CD14-positive monocyte (primary cell): Measurements from ENCODE around the gene TMEM132D. TPM values are rescaled to one million over a fixed set of nuclear protein-coding genes. Genes with fewer than 3 reads are reported as not detected.

Experiments
- DNase-seq, 3 donors: peaks; one replicate each; pipeline ENCODE4 v3.0.0-alpha.2; 2011 to 2022
- H2AFZ ChIP-seq: 2 replicates; pipeline ENCODE4 v1.6.0; 2012; ENCODE audit warnings: mild to moderate bottlenecking, low read depth, low read length, inconsistent platforms; ENCODE audit not compliant: insufficient read depth, poor library complexity, severe bottlenecking
- H3K27ac ChIP-seq, 2 donors: 1 replicate in 1 of 2; 2 replicates in 1 of 2; pipeline ENCODE4 v1.5.1; 2012 to 2013; ENCODE audit warnings: low read length in 2 of 2, control low read depth in 1 of 2, inconsistent platforms in 1 of 2, low read depth in 1 of 2, mild to moderate bottlenecking in 1 of 2
- H3K27me3 ChIP-seq, 2 donors: one replicate each; pipeline versions ENCODE4 v1.6.0 to v1.6.1; 2011 to 2013; ENCODE audit warnings: low read length in 2 of 2; ENCODE audit not compliant: control insufficient read depth in 2 of 2, insufficient read depth in 2 of 2
- H3K36me3 ChIP-seq, 2 donors: replicated peaks in 1 of 2; 1 replicate in 1 of 2; 2 replicates in 1 of 2; pipeline versions ENCODE4 v1.5.1 to v1.6.1; 2012 to 2013; ENCODE audit warnings: low read length in 2 of 2, control low read depth in 1 of 2, inconsistent platforms in 1 of 2, mild to moderate bottlenecking in 1 of 2; ENCODE audit not compliant: insufficient read depth in 2 of 2, control insufficient read depth in 1 of 2
- H3K4me1 ChIP-seq, 2 donors: 1 replicate in 1 of 2; 2 replicates in 1 of 2; pipeline versions ENCODE4 v1.5.1 to v1.6.1; 2012 to 2013; ENCODE audit warnings: low read length in 2 of 2, control low read depth in 1 of 2, inconsistent platforms in 1 of 2, mild to moderate bottlenecking in 1 of 2, moderate library complexity in 1 of 2; ENCODE audit not compliant: insufficient read depth in 2 of 2, control insufficient read depth in 1 of 2
- H3K4me2 ChIP-seq: replicated peaks from 2 replicates; pipeline ENCODE3; 2012; ENCODE audit warnings: low read length, moderate library complexity, mild to moderate bottlenecking; ENCODE audit not compliant: poor library complexity, severe bottlenecking; ENCODE audit errors: extremely low read depth
- H3K4me3 ChIP-seq, 3 experiments: fragments of 200-600 bp in 1 of 3; sonication (generic) in 1 of 3; replicated peaks in 1 of 3; 1 replicate in 2 of 3; 2 replicates in 1 of 3; pipeline ENCODE4 v1.5.1; 2011 to 2013; ENCODE audit warnings: low read length in 3 of 3, mild to moderate bottlenecking in 3 of 3, control low read depth in 2 of 3, low read depth in 2 of 3, inconsistent platforms in 1 of 3, moderate library complexity in 1 of 3
- H3K79me2 ChIP-seq: 2 replicates; pipeline ENCODE4 v1.6.0; 2012; ENCODE audit warnings: mild to moderate bottlenecking, control low read depth, inconsistent platforms, low read length, moderate library complexity; ENCODE audit not compliant: insufficient read depth
- H3K9ac ChIP-seq: 2 replicates; pipeline ENCODE4 v1.6.0; 2017; ENCODE audit warnings: low read length, mild to moderate bottlenecking; ENCODE audit not compliant: insufficient read depth, poor library complexity, severe bottlenecking
- H3K9me3 ChIP-seq, 2 donors: replicated peaks in 1 of 2; 1 replicate in 1 of 2; 2 replicates in 1 of 2; pipeline versions ENCODE4 v1.5.1 to v1.6.1; 2012 to 2013; ENCODE audit warnings: low read length in 2 of 2, control low read depth in 1 of 2; ENCODE audit not compliant: control insufficient read depth in 1 of 2, insufficient read depth in 1 of 2
- H4K20me1 ChIP-seq: 2 replicates; pipeline ENCODE4 v1.6.0; 2012; ENCODE audit warnings: mild to moderate bottlenecking, low read length, control low read depth, moderate library complexity; ENCODE audit not compliant: insufficient read depth
- H3K27ac Mint-ChIP-seq, 7 donors: one replicate each; pipeline ENCODE4 v1.8.0; 2020; ENCODE audit warnings: mild to moderate bottlenecking in 7 of 7, mixed read lengths in 7 of 7, moderate library complexity in 6 of 7, inconsistent platforms in 2 of 7
- H3K27me3 Mint-ChIP-seq, 3 donors: one replicate each; pipeline ENCODE4 v1.8.0; 2021 to 2022; ENCODE audit warnings: low read depth in 3 of 3, mild to moderate bottlenecking in 3 of 3, mixed read lengths in 3 of 3, moderate library complexity in 3 of 3, inconsistent platforms in 1 of 3
- H3K36me3 Mint-ChIP-seq, 2 donors: one replicate each; pipeline ENCODE4 v1.8.0; 2020; ENCODE audit warnings: mixed read lengths in 2 of 2, inconsistent platforms in 1 of 2, mild to moderate bottlenecking in 1 of 2
- H3K4me1 Mint-ChIP-seq: one replicate; pipeline ENCODE4 v1.8.0; 2020; ENCODE audit warnings: mild to moderate bottlenecking, mixed read lengths
- H3K4me3 Mint-ChIP-seq, 2 donors: one replicate each; pipeline ENCODE4 v1.8.0; 2020; ENCODE audit warnings: mild to moderate bottlenecking in 2 of 2, mixed read lengths in 2 of 2, moderate library complexity in 1 of 2
- H3K9me3 Mint-ChIP-seq, 7 donors: one replicate each; pipeline ENCODE4 v1.8.0; 2020 to 2022; ENCODE audit warnings: mixed read lengths in 7 of 7, mild to moderate bottlenecking in 6 of 7, moderate library complexity in 6 of 7, inconsistent platforms in 2 of 7
- WGBS: methylation state at CpG from one replicate; pipeline ENCODE4 v1.1.5; 2013; ENCODE audit warnings: missing lambda C conversion rate; ENCODE audit not compliant: insufficient coverage; 5-methylcytosine and 5-hydroxymethylcytosine counted together
- intact Hi-C, 2 donors: fragments of 100-400 bp; cut with micrococcal nuclease; formaldehyde crosslinking; loops; one replicate each; pipeline versions ENCODE4 v1.15.0 to v1.15.1; 2023
- polyA plus RNA-seq, 3 donors: library from polyadenylated mRNA; depleted of rRNA in 1 of 3; unstranded in 2 of 3; stranded (reverse) in 1 of 3; fragments of 300-500 nt in 2 of 3; fragments of >200 nt in 1 of 3; fragmentation: Illumina TruSeq in 2 of 3; gene quantifications; 1 replicate in 2 of 3; 2 replicates in 1 of 3; pipeline ENCODE4 v1.2.3, GENCODE V29; 2012 to 2021
- TF ChIP-seq, protein P1 (sequence below): fragments of 200-600 bp; IDR thresholded peaks from one replicate; pipeline ENCODE4 v1.8.0; 2022; ENCODE audit warnings: antibody characterized with exemption, mild to moderate bottlenecking

TMEM132D gene
- polyA plus RNA-seq, 3 donors, result 0.04 TPM; not detected in 2

DNA sequence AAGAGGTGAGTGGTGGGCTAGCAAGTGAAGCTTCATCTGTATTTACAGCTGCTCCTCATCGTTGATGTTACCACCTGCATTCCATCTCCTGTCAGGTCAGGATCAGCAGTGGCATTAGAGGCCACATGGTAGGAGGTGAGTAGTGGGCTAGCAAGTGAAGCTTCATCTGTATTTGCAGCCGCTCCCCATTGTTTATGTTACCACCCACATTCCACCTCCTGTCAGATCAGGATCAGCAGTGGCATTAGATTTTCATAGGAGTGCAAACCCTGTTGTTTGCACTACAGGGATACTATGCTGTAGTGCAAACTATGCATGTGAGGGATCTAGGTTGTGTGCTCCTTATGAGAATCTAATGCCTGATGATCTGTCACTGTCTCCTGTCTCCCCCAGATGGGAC lies 531.5 kb downstream of the TMEM132D start:
- Histone ChIP-seq H3K27me3 (no peaks in the 10 kb centered on the region), H3K4me1 (no peaks in the 10 kb centered on the region), H3K27ac (no peak overlapping the region), H3K4me3 (no peak overlapping the region), H4K20me1 (no peaks in the 10 kb centered on the region), H3K79me2 (no peaks in the 10 kb centered on the region), H3K36me3 (no peaks in the 10 kb centered on the region), H3K4me2 (no peak overlapping the region), H3K9me3 (peaks cover 11 to 18% of the 10 kb centered on the region in 2 donors), H3K9ac (no peak overlapping the region), H2AFZ (no peak overlapping the region)
- no peak overlapping the region for H3K27ac Mint-ChIP-seq
- TF ChIP-seq, protein P1, sequence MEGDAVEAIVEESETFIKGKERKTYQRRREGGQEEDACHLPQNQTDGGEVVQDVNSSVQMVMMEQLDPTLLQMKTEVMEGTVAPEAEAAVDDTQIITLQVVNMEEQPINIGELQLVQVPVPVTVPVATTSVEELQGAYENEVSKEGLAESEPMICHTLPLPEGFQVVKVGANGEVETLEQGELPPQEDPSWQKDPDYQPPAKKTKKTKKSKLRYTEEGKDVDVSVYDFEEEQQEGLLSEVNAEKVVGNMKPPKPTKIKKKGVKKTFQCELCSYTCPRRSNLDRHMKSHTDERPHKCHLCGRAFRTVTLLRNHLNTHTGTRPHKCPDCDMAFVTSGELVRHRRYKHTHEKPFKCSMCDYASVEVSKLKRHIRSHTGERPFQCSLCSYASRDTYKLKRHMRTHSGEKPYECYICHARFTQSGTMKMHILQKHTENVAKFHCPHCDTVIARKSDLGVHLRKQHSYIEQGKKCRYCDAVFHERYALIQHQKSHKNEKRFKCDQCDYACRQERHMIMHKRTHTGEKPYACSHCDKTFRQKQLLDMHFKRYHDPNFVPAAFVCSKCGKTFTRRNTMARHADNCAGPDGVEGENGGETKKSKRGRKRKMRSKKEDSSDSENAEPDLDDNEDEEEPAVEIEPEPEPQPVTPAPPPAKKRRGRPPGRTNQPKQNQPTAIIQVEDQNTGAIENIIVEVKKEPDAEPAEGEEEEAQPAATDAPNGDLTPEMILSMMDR, result no peak
- H3K4me3 Mint-ChIP-seq, result no peak overlapping the region
- no peaks in the 10 kb centered on the region for H3K4me1 Mint-ChIP-seq
- H3K27me3 Mint-ChIP-seq, result peaks cover 0 to 2% (median 0%) of the 10 kb centered on the region in 3 donors
- no peak for DNase-seq
- peaks cover 2 to 13% (median 6%) of the 10 kb centered on the region in 7 donors for H3K9me3 Mint-ChIP-seq
- no CpG with 5 or more reads among the region's 2 CpGs for WGBS
- H3K36me3 Mint-ChIP-seq, result no peaks in the 10 kb centered on the region
- intact Hi-C loops, result no loop called here

DNA sequence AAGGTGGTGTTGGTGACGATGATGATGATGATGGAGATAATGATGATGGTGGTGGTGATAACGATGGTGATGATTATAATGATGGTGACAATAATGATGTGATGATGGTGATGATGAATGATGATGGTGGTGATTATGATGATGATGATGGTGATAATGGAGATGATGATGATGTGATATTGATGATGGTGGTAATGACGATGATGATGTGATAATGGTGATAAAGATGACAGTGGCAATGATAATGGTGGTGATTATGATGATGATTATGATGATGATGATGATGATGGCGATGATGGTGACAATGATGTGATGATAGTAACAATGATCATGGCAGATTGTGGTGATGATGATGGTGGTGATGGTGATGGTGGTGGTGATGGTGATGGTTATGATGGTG lies 532.6 kb downstream of the TMEM132D start:
- H4K20me1 ChIP-seq, result no peaks in the 10 kb centered on the region
- H3K27ac ChIP-seq, result no peak overlapping the region
- peaks cover 0 to 2% (median 0%) of the 10 kb centered on the region in 3 donors for H3K27me3 Mint-ChIP-seq
- no peaks in the 10 kb centered on the region for H3K79me2 ChIP-seq
- DNase-seq, result no peak
- no peaks in the 10 kb centered on the region for H3K4me1 ChIP-seq
- no peaks in the 10 kb centered on the region for H3K27me3 ChIP-seq
- no peaks in the 10 kb centered on the region for H3K36me3 ChIP-seq
- H2AFZ ChIP-seq, result no peak overlapping the region
- no peak overlapping the region for H3K4me3 ChIP-seq
- intact Hi-C loops, result no loop called here
- 79% methylated on average over 4 of the region's 4 CpGs for WGBS
- H3K4me1 Mint-ChIP-seq, result no peaks in the 10 kb centered on the region
- H3K9me3 ChIP-seq, result peaks cover 21 to 29% of the 10 kb centered on the region in 2 donors
- no peak overlapping the region for H3K4me2 ChIP-seq
- no peak overlapping the region for H3K9ac ChIP-seq
- H3K36me3 Mint-ChIP-seq, result no peaks in the 10 kb centered on the region
- H3K27ac Mint-ChIP-seq, result no peak overlapping the region
- H3K9me3 Mint-ChIP-seq, result peaks cover 4 to 19% (median 12%) of the 10 kb centered on the region in 7 donors
- TF ChIP-seq, protein P1, result no peak
- H3K4me3 Mint-ChIP-seq, result no peak overlapping the region
